NCI-H1436 treated with DMSO at 0.1 percent for 48 hours (cell line): ENCODE data around the gene SST.
"Not testable (repeated sequence)": the region's sequence is repeated elsewhere in the genome, so short reads cannot be mapped to it uniquely, and the experiment has no call there.

Source experiments
- DNase-seq: peaks from one replicate; lab custom pipeline; 2025; lab: John Stamatoyannopoulos, UW

Gene SST

DNA sequence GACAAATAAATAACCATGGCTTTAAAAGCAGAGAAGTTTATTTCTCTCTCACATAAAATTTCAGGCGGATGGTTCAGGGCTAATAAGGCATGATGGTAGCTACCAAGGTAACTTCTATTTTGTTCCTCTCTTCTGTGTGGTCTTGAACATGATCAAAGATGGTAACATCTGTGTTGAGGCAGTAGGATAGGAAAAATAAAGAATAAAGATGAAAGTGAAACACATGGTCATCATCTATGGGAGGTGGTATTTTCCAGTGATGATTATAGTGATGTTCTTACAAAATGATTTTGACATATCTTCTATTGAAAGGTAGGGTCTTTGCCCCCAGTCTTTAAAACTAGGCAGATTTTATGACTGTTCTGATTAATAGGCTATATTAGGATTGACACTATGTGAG is 14.2 kb upstream of the SST start:
- DNase-seq: no peak

- DNase-seq: not testable (repeated sequence)
Observed at GRCh38 chr3:187681756-187682155, 11.6 kb upstream of the SST start.

- DNase-seq: peak; percentile 20
Observed at GRCh38 chr3:187679638-187680396, 9.6 kb upstream of the SST start.

DNA sequence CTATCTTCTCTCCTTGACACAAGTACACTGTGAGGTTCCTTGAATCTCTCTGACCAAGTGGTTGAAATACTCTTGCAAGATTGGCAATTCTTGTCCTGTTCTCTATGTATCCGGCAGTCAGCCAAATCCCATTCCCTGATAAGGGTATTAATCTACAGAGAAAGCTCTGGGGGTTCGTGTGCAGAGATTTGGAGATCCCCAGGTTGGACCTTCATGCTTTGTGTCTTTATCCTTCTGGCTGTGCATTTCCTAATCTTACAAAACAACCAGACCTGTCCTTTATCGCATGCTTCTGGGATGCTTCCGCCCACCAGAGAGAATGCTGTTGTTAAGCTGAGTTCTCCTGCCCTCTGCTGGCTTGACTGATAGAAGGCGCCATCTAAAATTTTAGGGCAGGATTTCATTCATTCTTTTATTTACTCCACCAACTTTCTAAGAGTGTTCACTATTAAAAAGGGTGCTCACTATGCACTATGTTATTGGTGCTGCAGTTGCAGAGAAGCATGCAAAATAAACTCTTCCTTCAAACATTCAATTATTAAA is 8.6 kb upstream of the SST start:
- peak; percentile 44 for DNase-seq

- no peak for DNase-seq
Observed at GRCh38 chr3:187677604-187678003, 7.4 kb upstream of the SST start.

- no peak for DNase-seq
Observed at GRCh38 chr3:187673012-187673411, 2.8 kb upstream of the SST start.

- peak; percentile 15 for DNase-seq
Observed at GRCh38 chr3:187667526-187667925, 2.7 kb downstream of the SST start.

- no peak for DNase-seq
Observed at GRCh38 chr3:187665764-187666402, 4.3 kb downstream of the SST start.

- DNase-seq: no peak
Observed at GRCh38 chr3:187665010-187665409, 5.2 kb downstream of the SST start.

- DNase-seq: no peak
Observed at GRCh38 chr3:187662848-187663409, 7.3 kb downstream of the SST start.

DNA sequence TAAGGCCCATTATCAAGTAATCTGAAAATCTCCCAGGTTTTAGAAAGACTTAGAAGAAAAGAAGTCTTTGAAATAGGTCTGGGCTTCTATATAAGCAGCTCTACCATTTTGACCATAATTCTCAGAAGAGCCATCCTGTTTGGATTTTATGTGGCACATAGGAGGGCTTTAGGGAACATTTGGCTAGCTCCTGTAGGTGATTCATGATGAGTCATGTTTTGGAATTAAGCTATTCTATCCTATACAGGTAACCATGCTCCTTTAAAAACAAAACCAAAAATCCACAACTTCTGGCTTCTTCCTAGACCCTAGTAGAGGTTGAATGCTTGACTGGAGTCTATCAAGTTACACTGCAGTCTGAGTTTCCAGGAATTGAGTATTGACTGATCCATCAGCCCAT is 8.9 kb downstream of the SST start:
- no peak for DNase-seq

GRCh38 chr3:187651282-187651681 is 18.9 kb downstream of the SST start:
- no peak for DNase-seq

DNA sequence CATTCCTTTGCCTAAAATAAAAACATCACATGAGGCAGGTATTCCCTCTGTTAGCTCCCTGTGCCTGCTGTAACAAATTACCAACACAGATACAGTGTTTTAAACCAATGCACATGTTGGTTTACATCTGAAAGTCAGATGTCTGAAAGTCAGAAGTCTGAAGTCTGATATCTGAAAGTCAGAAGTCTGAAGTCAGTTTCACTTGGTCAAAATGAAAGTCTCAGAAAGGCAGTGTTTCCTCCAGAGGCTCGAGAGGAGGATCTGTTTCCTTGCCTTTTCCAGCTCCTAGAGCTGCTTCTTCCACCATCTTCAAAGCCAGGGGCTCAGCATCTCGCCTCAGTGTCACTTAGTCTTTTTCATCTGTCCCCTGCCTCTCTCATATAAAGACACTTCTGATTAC is 22.0 kb downstream of the SST start:
- no peak for DNase-seq

DNA sequence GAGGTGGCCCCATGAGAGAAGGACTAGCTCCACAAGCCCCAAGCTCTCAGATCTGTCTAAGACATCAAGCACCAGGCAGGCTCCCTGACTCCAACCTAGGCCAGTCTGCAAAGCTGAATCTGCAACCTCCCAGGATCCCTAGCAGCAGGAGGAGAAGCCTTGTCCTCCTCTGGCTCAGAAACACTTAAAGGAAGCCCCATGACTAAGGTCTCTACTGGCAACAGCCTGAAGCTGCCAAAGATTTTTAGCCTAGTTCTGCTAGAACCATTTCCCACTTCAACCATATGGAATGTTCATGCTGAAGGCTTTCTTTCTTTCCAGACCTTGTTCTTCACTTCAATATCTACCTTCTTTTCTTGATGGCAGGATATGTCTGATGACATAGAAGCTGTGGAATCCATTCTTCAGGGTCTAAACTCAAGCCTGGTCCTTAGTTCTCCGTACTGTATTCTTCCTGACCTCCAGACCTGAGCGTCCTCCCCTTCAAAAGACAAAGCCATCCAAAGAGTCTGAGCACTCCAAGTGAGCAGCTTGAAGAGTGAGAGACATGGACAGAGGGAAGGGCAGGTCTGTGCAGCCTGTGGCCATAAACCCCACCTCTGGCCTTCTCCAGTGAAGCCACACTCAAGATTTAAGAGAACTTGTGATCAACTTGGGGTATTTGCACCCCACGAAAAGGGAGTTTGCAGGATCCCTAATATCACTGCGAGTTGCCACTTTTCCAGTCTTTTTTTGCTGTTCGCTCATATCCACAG is 23.1 kb downstream of the SST start:
- DNase-seq: no peak

GRCh38 chr3:187645379-187645778 is 24.8 kb downstream of the SST start:
- DNase-seq: not testable (repeated sequence)

- no peak for DNase-seq
Observed at GRCh38 chr3:187642861-187643260, 27.3 kb downstream of the SST start.

DNA sequence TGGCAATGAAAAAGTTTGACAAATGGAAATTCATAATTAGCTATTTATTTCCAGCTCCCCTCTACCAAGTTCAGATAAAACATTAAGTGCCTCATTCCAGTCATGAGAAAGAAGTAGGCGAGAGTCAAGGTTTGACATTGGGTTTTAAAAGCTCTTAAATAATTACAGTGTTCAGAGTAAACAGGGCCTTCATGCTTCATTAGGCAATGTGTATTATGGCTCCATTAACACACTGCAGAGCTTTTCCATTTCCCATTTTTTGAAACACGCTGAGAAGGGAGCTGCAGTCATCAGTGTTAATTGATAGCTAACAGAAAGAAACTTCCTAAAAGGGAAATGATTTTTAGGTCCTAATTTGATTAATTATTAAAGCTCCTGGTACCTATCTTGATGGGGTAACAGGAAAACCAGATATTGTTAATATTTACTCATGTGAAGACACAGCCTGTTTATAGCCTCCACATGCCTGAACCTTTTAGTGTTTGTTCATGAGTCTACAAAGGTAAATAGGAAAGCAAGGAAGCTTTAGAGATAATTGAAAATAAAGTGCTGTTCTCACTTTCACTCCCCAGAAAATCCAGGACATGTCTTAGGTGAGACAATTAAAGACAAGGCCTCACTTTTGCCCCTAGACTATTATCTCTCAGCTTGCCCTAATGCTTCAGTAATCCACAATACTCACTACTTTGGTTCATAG is 28.7 kb downstream of the SST start:
- DNase-seq: no peak

DNA sequence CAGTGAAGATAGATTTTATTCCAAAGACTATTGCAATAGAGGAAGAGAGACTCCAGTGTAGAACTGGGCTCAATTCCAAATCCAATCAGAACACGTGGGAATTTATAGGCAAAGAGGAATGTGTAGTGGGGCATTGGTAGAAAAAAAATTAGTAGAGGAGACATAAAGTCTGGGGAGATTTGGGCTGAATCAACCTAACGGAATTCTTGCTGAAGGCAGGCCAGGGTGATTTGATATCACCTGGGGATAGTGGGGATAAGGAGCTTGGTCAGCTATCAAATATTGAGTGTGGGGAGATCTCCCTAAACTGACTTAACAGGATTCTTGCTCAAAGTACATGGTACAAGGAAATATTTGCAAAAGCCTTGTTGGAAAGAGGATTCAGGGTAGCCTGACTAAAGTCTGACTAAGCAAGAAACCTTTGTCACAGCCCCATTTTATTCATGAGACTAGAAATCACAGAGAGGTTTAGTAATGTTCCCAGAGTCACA is 29.6 kb downstream of the SST start:
- no peak for DNase-seq

GRCh38 chr3:187639927-187640568 is 30.1 kb downstream of the SST start:
- DNase-seq: no peak

DNA sequence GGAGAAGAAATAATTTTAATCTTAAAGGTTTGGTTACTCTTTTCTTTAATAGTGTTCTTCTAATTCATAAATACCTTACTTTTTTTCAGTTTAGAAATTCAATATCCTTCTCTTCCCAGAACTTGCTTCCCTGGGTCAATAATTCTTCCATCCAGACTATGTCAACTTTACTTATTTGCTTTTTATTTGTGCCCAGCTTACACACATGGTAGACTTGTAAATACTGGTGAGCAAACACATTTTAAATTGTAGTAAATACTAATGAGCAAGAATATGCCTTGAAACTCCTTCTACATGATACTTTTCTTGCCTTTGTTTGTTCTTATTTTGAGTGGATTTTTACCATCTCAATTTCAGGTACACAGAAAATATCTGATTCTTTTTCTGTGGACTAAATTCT is 33.7 kb downstream of the SST start:
- no peak for DNase-seq

GRCh38 chr3:187630404-187630803 is 39.8 kb downstream of the SST start:
- DNase-seq: no peak
